Raji (cell line): ENCODE measurements around the gene GGACT.

Experiments used
- POLR2A ChIP-seq: IDR thresholded peaks from 2 replicates; pipeline ENCODE4 v1.6.1; 2011; ENCODE audit warnings: low read depth, low read length, control low read depth; ENCODE audit not compliant: insufficient read depth

Gene GGACT

GRCh38 chr13:100573121-100573520, 15.5 kb downstream of the GGACT start:
- no peak for TF ChIP-seq POLR2A

- no peak for TF ChIP-seq POLR2A
Observed at GRCh38 chr13:100566543-100566942, 22.0 kb downstream of the GGACT start.

GRCh38 chr13:100565286-100565685, 23.3 kb downstream of the GGACT start:
- no peak for TF ChIP-seq POLR2A

- TF ChIP-seq POLR2A, result no peak
Observed at GRCh38 chr13:100564444-100565223, 24.0 kb downstream of the GGACT start.

GRCh38 chr13:100563779-100564178, 24.8 kb downstream of the GGACT start:
- no peak for TF ChIP-seq POLR2A

- TF ChIP-seq POLR2A, result no peak
Observed at GRCh38 chr13:100561599-100562204, 26.9 kb downstream of the GGACT start.

- TF ChIP-seq POLR2A, result no peak
Observed at GRCh38 chr13:100561158-100561499, 27.5 kb downstream of the GGACT start.

GRCh38 chr13:100560498-100561157, 28.0 kb downstream of the GGACT start:
- no peak for TF ChIP-seq POLR2A

- TF ChIP-seq POLR2A, result no peak
Observed at GRCh38 chr13:100559886-100560285, 28.7 kb downstream of the GGACT start.

- TF ChIP-seq POLR2A, result no peak
Observed at GRCh38 chr13:100552755-100553154, 35.8 kb downstream of the GGACT start.

GRCh38 chr13:100549316-100549715, 39.3 kb downstream of the GGACT start:
- no peak for TF ChIP-seq POLR2A

GRCh38 chr13:100547791-100548201, 40.8 kb downstream of the GGACT start:
- no peak for TF ChIP-seq POLR2A

GRCh38 chr13:100546713-100547405, 41.7 kb downstream of the GGACT start:
- TF ChIP-seq POLR2A, result no peak

GRCh38 chr13:100545684-100546061, 42.9 kb downstream of the GGACT start:
- no peak for TF ChIP-seq POLR2A

GRCh38 chr13:100544866-100545683, 43.5 kb downstream of the GGACT start:
- no peak for TF ChIP-seq POLR2A

- no peak for TF ChIP-seq POLR2A
Observed at GRCh38 chr13:100543872-100544602, 44.6 kb downstream of the GGACT start.
